HG03060 (cell line): Measurements from ENCODE around the gene SAMD13.

ENCODE experiments used
- ATAC-seq: cut with Tn5 transposase; IDR thresholded peaks from one replicate; pipeline ENCODE4 v1.9.1; 2021; ENCODE audit warnings: low read depth, moderate number of reproducible peaks; ENCODE audit not compliant: unreplicated experiment

Gene SAMD13

DNA sequence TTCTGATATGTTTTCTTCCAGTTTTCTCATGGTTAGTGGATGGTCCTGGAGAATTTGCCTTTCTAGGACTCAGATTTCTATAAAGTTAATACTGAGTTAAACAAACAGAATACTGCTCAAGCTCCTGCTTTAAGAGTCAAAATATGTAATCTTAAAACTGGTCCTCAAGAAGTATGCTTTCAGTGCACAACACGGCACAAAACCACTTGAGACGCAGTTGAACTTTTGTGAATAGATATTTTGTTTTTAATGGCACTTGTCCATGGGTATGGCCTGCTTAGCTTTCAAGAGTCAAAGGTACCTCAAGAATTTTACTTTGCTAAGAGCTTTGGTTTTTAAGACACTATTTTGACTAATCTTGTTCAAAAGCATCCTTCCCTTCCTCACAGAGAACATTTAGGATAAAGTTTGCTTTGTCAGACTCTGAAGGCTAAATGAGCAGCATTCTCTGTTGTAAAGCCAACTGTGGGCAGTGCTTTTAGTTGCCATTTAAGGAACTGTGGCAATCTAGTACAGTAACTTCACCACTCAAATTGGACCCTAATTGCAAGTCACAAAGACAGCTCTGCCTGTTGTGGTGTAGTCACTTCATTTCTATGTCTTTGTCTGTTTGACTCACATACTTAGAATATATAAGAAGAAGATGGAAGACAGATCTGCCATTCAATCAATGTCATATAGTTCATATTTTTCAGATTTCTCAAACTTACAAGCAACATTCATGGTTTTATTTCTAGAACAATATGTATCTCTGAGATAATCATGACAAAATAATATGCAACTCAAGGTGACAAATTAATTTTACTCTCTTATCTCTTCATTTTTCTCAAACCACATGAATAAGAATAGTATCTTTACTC, 28.8 kb downstream of the SAMD13 start:
- ATAC-seq = no peak

DNA sequence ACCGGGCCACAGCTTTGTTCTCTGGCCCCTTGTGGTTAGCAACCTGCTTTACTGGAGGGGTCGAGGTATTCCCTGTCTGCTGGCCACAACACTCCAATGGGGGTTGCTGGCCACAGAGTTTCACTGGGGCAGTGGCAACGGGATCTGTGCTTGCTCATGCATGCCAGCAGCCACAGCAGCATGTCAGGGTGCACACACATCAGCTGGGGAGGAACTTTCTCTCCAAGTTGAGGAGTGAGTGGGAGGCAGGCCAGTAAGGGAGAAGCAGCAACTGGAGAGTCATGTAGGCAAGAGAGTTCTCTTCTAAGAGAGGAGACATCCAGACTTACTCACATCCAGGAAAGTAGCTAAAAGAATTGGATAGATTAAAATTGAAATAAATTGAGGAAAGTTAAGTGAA, 38.0 kb downstream of the SAMD13 start:
- ATAC-seq = no peak

DNA sequence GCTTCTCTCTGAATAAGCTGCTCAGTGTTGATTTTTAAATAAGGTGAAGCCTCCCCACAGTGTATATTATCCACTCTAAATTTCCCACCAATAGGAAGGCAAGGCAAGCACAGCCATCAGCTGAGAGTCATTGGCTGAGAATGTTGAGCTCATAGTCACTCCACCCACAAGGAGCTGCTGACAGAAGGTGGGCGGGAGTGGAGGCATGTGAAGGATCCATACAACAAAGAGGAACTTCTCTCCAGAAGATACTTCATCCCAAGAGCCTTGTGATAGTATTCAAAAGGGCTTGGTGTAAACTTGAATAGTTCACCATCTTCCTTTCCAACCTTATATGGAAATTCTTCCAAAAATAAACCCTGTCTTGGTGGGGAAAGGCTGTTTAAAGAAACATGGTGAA, 42.8 kb downstream of the SAMD13 start:
- ATAC-seq = no peak

DNA sequence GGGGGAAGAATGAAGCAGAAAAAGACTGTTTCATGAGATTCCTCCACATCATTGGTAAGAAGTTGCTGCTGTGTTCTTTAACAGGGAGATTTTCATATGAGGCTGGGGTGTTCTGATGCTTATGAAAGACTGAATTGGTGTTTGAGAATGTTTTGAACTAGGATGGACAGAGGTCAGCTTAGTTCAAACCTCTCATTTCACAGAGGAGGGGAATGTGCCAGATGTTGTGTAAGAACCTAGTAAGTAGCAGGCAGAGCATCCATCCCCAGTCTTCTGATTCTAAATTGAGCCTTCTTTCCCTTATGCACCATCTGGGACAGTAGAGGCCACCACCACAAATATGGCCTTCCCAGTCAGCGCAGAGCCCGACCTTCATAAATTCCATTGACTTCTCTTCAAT, 43.7 kb downstream of the SAMD13 start:
- no peak for ATAC-seq

DNA sequence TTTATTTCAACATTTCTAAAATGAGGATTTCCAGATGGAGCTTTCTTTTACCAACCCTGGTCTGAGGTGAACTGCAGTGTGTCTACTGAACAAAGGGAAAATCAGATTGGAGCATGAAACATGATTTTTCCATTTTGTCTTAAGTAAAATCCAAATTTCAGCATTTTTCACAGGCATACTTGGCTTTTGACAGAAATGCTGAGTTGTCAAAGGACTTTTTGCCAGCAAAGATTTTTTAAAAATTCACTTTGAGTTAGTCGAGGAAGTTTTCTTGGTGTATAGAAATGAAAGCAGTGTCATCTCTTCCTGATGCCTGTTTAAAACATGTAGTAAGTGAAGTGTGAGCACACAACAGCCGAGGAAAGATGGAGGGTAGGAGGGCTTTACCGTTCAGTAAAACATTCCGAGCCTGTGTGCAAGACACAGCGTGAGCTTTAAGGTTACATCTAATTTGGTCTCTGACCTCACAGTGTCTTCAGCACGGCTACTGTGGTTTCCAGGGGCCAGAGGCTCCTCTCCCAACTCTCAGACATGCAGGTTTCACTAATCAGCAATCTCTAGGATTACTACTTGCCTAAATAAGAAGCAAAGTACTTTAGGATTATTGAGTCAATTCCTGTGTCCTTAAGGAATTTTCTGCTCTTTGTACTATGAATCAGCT, 45.9 kb downstream of the SAMD13 start:
- ATAC-seq = no peak

DNA sequence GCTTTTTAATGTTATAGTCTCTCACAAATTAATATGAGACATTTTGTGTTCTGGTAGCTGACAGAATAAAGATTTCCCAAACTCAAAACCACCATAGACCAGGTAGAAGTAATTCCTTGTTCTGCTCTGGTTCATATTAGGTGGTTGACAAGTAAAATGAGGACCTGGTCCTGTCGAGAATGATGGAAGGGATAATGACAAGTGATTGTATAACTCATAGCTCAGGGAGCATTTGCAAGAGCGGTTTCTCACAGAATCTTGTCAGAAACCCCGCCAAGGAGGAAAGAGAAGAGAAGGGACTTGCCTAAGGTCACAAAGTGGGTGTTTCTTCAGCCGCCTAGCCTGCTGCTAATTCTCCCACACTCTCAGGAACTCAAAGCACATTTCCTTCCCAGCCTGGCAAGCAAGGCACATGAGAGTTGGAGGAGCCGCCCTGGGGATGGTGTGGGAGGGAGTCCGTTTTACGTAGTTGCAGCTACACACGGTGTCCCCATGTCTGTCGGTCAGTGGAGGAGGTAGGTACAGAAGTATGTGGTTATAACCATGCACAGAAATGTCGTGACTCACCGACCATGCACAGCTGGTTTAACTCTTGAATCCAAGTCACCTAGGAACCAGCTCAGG, 46.5 kb downstream of the SAMD13 start:
- ATAC-seq = no peak

DNA sequence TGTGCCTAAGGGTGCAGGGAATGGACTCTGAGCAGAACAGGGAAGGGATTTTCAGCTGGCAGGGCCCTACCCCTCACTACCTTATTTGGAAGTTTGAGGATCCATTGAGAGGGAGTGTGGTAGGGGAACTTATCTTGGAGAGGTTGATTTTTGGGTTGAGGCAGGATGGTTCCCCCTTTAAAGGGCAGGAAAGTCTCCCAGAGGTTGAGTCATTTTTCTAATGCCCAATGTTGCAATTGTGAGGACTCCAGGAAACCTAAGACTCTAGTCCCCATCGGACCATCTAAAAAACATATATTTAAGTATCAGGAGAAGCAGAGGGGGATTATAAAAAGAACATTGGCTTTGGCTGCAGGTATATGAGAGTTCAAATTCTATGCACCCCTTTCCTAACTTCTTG, 47.3 kb downstream of the SAMD13 start:
- ATAC-seq = no peak

DNA sequence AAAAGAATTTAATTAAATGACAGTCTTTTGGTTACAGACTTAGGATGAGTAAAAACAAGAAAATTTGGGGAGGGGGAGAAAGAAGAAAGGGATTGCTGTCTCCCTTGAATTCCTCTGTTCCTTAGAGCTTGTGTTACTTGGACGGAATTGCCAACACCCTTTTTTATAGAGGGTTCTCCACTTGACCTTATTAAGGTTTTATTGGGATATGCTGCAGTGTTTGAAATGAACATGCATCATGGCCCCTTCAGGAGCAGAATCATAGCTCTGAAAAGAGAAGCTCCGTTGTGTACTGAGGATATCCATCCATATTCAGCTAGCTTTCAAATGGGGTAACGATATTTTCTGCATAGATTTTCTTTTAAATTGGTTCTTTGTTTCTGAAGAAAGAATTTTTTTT, 48.6 kb downstream of the SAMD13 start:
- no peak for ATAC-seq

DNA sequence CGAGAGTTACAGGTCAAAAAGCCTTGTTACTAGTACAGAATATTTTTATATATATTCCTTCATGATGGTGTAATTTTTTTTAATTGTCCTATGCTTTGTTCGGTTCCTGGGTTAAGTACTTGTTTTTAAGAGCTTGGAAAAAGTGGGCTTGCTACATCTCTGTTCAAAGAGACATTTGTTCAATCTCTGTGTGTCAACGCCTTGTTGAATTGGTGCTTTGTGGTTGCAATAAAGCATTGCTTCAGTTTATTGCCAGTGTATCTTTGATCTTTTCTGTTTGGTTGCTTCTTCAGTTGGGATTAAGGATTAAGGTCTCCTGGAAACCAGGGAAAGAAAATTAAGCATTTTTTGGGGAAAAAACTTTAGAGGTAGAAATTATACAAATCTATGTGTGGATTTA, 49.0 kb downstream of the SAMD13 start:
- no peak for ATAC-seq

DNA sequence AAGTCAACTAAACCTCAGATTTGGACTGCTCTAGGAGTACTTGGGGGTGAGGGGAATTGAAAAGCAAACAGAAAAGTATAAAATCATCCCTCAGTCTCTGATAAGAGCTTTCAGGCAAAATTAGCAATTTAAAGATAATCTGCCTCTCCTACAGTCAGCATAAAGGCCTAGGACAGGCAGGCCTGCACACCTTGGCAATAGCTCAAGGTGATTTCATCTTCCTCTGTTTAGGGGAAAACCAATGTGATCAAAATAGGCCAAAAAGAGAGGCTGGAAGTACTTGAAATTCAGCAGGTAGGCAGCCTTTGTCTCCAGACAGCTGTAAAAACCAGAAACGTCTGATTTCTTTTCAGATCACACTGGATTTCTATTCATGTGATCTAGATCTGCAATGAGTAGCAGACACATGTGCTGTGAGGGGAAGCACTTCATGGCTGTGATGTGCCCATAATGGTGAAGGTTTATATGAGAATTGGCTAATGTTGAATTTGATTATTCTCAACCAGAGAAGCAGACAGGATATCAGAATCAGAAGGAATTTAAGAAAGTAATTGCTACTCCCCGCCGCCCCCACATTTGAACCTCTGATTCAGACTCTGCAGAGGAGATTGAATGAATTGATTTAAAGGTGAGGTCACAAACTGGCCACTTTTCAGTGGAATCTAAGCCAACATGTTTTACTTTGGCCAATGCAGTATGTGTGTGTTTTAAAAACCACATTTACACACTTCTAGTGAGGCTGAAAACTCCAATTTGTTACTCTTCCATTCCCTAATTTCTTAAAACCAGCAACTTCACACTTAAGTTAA, 51.0 kb downstream of the SAMD13 start:
- ATAC-seq = no peak

DNA sequence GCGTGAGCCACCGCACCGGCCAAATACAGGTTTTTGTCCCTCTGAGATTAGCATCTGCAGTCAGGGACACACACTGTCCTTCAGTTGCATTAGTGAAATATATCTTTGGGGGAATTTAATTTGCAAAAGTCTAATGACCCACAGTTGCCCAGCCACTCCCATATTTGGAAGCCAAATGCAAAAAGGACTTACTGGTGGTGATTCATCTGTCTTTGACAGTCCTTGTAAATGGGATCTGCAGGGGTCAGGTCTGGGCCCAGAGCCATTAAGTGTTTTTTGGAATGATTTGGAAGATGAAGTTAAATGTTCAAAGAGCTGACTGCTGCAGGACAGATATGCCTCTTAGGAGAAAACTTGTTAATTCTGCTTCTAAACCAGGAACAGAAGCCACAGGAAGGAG, 52.2 kb downstream of the SAMD13 start:
- no peak for ATAC-seq

DNA sequence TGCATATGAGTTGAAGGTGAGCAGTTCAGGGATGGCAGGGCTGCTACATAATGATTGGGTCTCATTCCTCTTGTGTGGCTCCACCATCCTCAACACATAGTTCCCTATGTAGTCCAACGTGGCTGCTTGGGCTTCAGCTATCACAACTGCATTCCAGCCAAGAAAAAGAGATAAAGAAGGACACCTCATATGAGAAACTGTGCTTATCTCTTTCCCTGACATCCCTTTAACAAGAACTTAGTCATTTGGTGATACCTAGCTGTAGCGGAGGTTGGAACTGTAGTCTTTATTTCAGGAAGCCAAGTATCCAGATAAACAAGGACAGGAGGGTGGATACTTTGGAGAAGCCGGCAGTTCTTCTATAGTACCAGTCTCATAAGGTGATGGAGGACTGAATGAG, 54.0 kb downstream of the SAMD13 start:
- no peak for ATAC-seq

DNA sequence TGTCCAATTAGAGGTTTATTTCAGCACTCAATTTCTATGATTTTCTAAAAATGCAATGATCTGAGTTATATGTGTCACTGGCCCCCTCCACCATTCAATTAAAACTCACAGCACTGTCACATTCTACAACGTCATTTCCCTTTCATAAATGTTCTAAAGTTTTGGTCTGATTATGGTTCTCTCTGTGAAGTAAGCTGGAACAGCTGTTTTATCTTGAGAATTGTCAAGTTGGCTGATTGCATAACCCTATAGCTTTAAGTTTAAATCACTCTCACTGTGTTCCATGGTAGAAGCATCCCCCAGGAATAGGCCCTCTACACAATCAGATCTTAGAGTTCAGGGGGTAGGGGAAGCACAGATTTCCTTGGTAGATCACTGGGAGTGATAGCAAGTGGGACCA, 55.4 kb downstream of the SAMD13 start:
- ATAC-seq = no peak

DNA sequence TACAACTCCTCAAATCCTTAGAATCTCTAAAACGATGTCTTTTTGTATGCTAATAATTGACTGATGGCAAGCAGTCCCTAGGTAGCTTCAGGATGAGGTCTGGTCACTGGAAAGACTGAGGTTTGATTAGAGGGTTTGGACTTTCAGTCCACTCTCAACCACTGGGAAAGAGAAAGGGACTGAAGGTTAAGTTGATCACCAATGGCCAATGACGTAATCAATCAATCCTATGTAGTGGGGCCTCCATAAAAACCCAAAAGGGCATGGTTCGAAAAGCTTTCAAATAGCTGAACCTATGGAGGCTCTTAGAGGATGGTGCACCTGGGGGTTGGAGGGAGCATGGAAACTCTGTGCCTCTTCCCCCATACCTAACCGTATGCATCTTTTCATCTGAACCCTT, 57.2 kb downstream of the SAMD13 start:
- no peak for ATAC-seq

DNA sequence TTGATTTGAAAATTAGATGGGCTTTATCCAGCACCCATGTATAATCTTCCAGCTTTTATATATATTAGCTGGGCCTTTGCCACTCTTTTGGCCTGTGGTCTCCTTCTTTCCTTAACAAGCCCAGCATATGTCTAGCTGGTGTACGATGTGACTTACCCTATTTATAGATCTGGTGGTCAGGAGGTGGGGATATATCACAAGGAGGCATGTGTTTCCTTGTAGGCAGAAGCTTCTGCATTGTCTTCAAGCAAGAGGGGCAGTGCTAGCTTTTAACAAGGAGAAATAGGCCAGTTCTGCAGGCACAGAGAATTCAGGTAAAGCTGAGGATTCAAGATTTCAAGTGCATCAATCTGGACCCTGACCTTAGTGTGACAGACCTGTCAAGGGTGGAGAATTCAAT, 58.8 kb downstream of the SAMD13 start:
- no peak for ATAC-seq

DNA sequence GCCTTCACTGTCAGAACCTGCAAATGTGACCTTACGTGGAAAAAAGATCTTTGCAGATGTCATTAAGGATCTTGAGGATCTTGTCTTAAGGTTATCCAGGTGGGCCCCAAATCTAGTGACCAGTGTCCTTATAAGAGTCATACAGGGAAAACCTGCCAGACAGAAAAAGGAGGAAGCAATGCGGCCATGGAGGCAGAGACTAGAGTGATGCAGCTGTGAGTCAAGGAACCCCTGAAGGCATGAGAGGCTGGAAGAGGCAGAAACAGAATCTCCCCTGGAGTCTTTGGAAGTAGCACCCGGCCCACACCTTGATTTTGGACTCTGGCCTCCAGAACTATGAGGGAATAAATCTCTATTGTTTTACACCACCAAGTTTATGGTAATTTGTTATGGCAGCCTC, 60.3 kb downstream of the SAMD13 start:
- no peak for ATAC-seq

DNA sequence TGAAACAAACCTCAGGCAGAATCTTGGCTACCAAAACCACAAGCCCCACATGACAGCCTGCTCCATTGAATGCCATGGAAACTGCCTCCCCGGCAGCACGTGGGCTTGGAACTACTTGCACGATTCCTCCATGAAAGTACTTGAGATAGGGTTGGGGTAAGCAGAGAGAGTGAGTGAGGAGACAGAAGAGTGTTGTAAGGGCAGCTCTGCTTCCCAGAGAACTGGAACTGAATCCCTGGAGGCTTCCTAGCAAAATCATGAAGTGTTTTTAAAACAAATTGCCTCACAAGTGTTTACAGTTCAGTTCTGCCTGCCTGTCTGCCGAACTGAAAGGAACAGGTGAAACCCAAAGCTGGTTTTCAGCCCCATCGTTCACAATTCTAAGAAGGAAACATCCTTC, 61.5 kb downstream of the SAMD13 start:
- no peak for ATAC-seq

DNA sequence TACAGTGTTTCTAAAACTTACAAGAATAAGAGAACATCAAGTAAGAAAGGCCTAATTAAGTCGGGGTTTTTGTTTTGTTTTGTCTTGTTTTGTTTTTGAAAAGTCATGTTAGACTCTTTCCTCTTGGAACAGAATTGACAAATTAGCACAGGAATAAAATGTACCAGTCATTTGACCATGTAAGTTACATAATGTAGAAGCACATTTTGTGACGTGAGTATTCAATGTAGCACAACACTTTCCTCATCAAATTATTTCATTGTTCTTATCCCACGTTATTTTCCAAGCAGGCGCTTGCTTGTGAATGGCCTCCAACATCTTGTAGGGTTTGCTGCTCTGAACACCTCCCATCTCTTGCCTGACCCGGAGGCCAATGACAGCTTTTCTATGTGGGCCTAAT, 62.1 kb downstream of the SAMD13 start:
- no peak for ATAC-seq

DNA sequence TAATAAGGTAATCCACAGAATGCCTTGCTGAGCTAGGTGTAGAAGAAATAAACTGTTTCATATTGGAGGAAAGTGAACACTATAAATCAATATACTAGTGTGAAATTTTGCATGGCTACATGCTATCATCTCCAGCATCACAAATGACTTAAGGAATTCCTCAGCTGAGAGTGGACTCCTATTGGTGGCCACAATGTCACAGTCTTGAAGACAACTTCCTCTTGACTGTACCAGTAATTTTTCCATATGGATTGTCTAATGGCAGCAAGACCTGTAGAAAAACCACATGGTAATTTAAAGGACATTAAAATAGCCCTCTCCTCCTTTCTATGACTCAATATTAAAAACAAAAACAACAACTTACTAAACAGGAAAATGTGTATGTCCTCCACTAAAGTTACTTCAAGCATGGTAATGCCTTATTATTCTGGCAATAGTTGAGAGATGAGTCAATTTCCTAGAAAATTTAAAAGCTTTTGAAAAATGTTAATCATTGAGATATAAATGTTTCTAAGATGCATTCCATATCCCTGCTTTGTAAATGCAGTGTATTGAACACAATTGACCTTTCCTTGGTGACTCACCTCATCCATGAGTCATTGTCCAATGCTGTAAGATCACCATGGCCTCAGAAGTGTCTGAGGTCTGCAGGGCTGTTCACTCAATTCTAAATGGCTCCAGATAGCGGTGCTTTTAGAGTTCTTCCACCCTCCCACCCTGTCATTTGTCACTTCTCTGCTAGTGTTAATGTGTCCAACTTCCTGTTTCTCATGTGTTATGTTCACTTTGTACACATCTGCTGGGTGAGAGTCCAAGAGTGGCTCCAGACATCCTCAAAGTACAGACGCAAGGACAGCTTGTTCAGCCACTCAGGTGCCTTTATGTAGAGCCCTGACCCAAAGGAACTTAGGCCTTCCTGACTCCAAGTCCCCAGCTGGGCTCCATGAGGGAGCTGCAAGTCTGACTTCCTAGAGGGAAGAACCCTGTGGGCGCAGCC, 64.0 kb downstream of the SAMD13 start:
- ATAC-seq = no peak

DNA sequence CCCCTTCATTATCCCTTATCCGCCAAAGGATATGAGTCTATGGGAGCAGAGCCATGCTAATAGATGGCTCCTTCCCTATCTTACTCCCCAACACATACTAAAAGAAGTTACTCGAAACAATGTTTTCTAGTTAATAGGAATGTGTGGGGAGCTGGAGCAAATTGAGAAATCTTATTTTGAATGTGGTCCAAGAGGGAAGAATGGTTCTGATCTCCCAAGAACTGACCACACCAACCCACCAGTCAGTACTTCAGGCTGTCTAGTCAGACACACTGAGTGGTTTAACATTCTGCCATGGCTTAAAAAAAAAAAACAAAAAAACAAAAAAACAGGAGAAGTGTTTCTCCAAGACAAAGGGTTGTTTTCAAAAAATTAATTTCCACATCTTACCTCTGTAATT, 65.3 kb downstream of the SAMD13 start:
- ATAC-seq = no peak
